PC-3 (cell line): ENCODE results near the gene TINAGL1. TPM values are rescaled to one million over a fixed set of nuclear protein-coding genes. Genes with fewer than 3 reads are reported as not detected.

Experiments used
- ATAC-seq: fragments of 200-7000 bp; cut with Tn5 transposase; 2 replicates; pipeline ENCODE4 v1.9.1; 2020; ENCODE audit warnings: mild to moderate bottlenecking, moderate library complexity
- BruUV-seq: library from RNA; stranded (reverse); fragments of 400-500 nt; replicated peaks from 2 replicates; lab custom pipeline; 2021; lab: Mats Ljungman, UMichigan
- CTCF ChIA-PET: fragments of 300-600 bp; sonication (Branson Sonifier 250); formaldehyde crosslinking; loops from one replicate; lab custom pipeline; 2022; ENCODE audit warnings: antibody characterized with exemption; lab: Charles Lee
- POLR2A ChIA-PET: fragments of 300-600 bp; sonication (Branson Sonifier 250); formaldehyde crosslinking; loops from one replicate; lab custom pipeline; 2022; ENCODE audit warnings: antibody characterized with exemption; ENCODE audit not compliant: unreplicated experiment; lab: Charles Lee
- DNase-seq: peaks from one replicate; pipeline ENCODE4 v3.0.0-alpha.2; 2015
- H2AFZ ChIP-seq: fragments of 300-600 bp; sonication (generic); 2 replicates; pipeline ENCODE4 v1.6.0; 2016; ENCODE audit warnings: antibody characterized with exemption, low read length
- H3F3A ChIP-seq: fragments of 300-600 bp; sonication (generic); one replicate; pipeline ENCODE4 v1.6.0; 2017; ENCODE audit warnings: antibody characterized with exemption, low read length, control low read depth, mild to moderate bottlenecking; ENCODE audit not compliant: unreplicated experiment
- H3K27ac ChIP-seq: fragments of 300-600 bp; sonication (generic); 2 replicates; pipeline ENCODE4 v1.5.1; 2016; ENCODE audit warnings: mild to moderate bottlenecking, low read length
- H3K27me3 ChIP-seq: fragments of 300-600 bp; sonication (generic); 2 replicates; pipeline ENCODE4 v1.6.1; 2016; ENCODE audit warnings: low read length, mixed read lengths
- H3K36me3 ChIP-seq: fragments of 300-600 bp; sonication (generic); 2 replicates; pipeline ENCODE4 v1.6.1; 2016; ENCODE audit warnings: low read depth, mixed run types, low read length, mixed read lengths
- H3K4me1 ChIP-seq: fragments of 300-600 bp; sonication (generic); 2 replicates; pipeline ENCODE4 v1.5.1; 2016; ENCODE audit warnings: low read length; ENCODE audit not compliant: insufficient read depth
- H3K4me2 ChIP-seq: fragments of 300-600 bp; sonication (generic); 2 replicates; pipeline ENCODE4 v1.6.0; 2016; ENCODE audit warnings: low read length
- H3K4me3 ChIP-seq: fragments of 300-600 bp; sonication (generic); 2 replicates; pipeline ENCODE4 v1.5.1; 2016; ENCODE audit warnings: mild to moderate bottlenecking, low read length, mixed read lengths
- H3K79me2 ChIP-seq: fragments of 300-600 bp; sonication (generic); 2 replicates; pipeline ENCODE4 v1.6.1; 2017; ENCODE audit warnings: low read length, mixed read lengths
- H3K9ac ChIP-seq: fragments of 300-600 bp; sonication (generic); 2 replicates; pipeline ENCODE4 v1.6.0; 2016; ENCODE audit warnings: mild to moderate bottlenecking, low read length
- H3K9me2 ChIP-seq: fragments of 300-600 bp; sonication (generic); replicated peaks from 2 replicates; pipeline ENCODE4 v1.6.1; 2016; ENCODE audit warnings: mixed run types, low read length, mixed read lengths
- H3K9me3 ChIP-seq: fragments of 300-600 bp; sonication (generic); 2 replicates; pipeline ENCODE4 v1.6.1; 2016; ENCODE audit warnings: low read length, mixed read lengths
- H4K20me1 ChIP-seq: fragments of 300-600 bp; sonication (generic); 2 replicates; pipeline ENCODE4 v1.6.1; 2016; ENCODE audit warnings: low read length, mixed read lengths
- EZH2 ChIP-seq: fragments of 300-600 bp; sonication (generic); IDR thresholded peaks from one replicate; pipeline ENCODE4 v1.6.1; 2017; ENCODE audit warnings: antibody characterized with exemption, mild to moderate bottlenecking, low read length; ENCODE audit not compliant: unreplicated experiment
- EZH2phosphoT487 ChIP-seq: fragments of 300-600 bp; sonication (generic); IDR thresholded peaks from 2 replicates; pipeline ENCODE4 v1.6.1; 2018; ENCODE audit warnings: mild to moderate bottlenecking, antibody characterized with exemption, low read length, borderline replicate concordance
- intact Hi-C: fragments of 100-400 bp; cut with micrococcal nuclease; formaldehyde crosslinking; loops from 2 replicates; pipeline ENCODE4 v1.9.0; 2023
- total RNA-seq: library from RNA; depleted of rRNA; stranded (reverse); fragments of >200 nt; gene quantifications from 2 replicates; pipeline ENCODE4 v1.2.3, GENCODE V29; 2014
- TF ChIP-seq, protein P1 (sequence below): fragments of 300-600 bp; sonication (generic); conservative IDR thresholded peaks from 2 replicates; pipeline ENCODE4 v1.5.1; 2017; ENCODE audit warnings: antibody characterized with exemption, low read depth, mild to moderate bottlenecking, low read length

TINAGL1 gene
- total RNA-seq, 1 experiment from 2014 or later: 176 TPM

DNA sequence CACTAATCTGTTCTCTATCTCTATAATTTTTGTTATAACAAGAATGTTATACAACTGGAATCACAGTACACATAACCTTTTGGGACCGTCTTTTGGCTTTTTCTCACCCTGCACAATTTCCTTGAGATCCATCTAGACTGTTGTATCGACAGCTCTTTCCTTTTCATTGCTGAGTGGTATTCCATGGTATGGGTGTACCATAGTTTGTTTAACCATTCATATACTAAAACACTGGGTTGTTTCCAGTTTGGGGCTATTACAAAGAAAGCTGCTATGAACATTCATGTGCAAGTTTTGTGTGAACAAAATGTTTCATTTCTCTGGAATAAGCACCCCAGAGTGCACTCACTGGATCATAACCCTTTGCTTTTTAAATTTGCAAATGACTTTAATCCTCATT, 25.8 kb downstream of the TINAGL1 start:
- no peak for ATAC-seq

DNA sequence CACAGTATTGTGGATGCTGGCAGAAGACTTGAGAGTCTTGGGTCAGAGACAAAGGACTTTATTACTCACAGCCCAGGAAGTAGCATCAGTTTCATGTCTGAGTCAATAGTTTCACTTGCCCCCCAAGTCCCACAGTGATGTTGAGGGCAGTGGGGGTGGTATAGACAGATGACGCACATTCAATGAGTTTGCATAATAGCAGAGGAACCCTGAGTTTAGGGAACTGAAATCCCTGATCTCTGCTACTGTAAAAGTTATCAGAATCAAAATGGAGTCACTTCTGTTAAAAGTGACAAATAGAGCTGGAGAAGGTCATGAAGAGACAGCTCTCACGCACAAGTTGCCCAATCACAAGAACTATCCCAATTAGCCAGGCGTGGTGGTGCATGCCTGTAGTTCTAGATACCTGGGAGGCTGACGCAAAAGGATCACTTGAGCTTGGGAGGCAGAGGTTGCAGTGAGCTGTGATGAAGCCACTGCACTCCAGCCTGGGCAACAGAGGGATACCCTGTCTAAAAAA, 29.7 kb downstream of the TINAGL1 start:
- ChIA-PET POLR2A (no interaction called here), CTCF (no interaction called here)
- Histone ChIP-seq H3K4me3 (no peak overlapping the region), H3K4me1 (no peaks in the 10 kb centered on the region), H3K79me2 (no peaks in the 10 kb centered on the region), H3F3A (no peaks in the 10 kb centered on the region), H3K27ac (no peak overlapping the region), H2AFZ (no peak overlapping the region), H4K20me1 (no peaks in the 10 kb centered on the region), H3K27me3 (no peaks in the 10 kb centered on the region), H3K9ac (no peak overlapping the region), H3K9me2 (no peaks in the 10 kb centered on the region), H3K4me2 (no peak overlapping the region), H3K36me3 (no peaks in the 10 kb centered on the region), H3K9me3 (no peaks in the 10 kb centered on the region)
- no TSS peak for BruUV-seq
- intact Hi-C loops: no loop called here
- DNase-seq (no peak), ATAC-seq (no peak)
- no peak for TF ChIP-seq EZH2
- TF ChIP-seq EZH2phosphoT487: no peak
- TF ChIP-seq, protein P1, sequence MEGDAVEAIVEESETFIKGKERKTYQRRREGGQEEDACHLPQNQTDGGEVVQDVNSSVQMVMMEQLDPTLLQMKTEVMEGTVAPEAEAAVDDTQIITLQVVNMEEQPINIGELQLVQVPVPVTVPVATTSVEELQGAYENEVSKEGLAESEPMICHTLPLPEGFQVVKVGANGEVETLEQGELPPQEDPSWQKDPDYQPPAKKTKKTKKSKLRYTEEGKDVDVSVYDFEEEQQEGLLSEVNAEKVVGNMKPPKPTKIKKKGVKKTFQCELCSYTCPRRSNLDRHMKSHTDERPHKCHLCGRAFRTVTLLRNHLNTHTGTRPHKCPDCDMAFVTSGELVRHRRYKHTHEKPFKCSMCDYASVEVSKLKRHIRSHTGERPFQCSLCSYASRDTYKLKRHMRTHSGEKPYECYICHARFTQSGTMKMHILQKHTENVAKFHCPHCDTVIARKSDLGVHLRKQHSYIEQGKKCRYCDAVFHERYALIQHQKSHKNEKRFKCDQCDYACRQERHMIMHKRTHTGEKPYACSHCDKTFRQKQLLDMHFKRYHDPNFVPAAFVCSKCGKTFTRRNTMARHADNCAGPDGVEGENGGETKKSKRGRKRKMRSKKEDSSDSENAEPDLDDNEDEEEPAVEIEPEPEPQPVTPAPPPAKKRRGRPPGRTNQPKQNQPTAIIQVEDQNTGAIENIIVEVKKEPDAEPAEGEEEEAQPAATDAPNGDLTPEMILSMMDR: no peak

More for the DNA sequence above, 25.8 kb downstream of the TINAGL1 start:
- Histone ChIP-seq H3K36me3 (no peaks in the 10 kb centered on the region), H3K9me3 (no peaks in the 10 kb centered on the region), H3K9ac (no peak overlapping the region), H3F3A (no peaks in the 10 kb centered on the region), H3K4me2 (no peak overlapping the region), H4K20me1 (no peaks in the 10 kb centered on the region), H3K4me3 (no peak overlapping the region), H3K27me3 (no peaks in the 10 kb centered on the region), H3K79me2 (no peaks in the 10 kb centered on the region), H3K9me2 (no peaks in the 10 kb centered on the region), H3K4me1 (no peaks in the 10 kb centered on the region), H2AFZ (no peak overlapping the region), H3K27ac (no peak overlapping the region)
- ChIA-PET CTCF (no interaction called here), POLR2A (no interaction called here)
- no peak for DNase-seq
- no TSS peak for BruUV-seq
- intact Hi-C loops: no loop called here
- TF ChIP-seq EZH2 (no peak), EZH2phosphoT487 (no peak)
- TF ChIP-seq, protein P1: no peak

DNA sequence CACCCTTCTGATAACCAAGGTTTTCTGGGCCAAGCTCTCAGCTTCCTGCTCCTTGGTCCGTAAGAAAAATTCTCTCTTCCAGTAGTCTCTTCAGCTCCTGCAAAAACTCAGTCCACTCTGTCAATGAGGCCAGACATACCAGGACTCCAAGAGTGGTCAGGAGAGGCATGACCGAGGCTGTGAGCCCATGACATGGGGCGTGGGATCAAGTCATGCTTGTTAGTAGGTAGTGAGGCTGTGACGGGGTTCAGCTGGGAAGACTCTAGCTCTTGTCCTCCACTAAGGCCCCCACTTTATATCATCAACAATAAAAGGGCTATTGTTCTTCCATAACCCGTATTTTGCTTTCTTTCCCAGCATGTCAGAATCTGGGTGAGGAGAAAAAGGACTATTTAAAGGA, 31.0 kb downstream of the TINAGL1 start:
- H3F3A ChIP-seq: no peaks in the 10 kb centered on the region
- ATAC-seq (no peak), DNase-seq (no peak)
- no peaks in the 10 kb centered on the region for H3K4me1 ChIP-seq
- POLR2A ChIA-PET: no interaction called here
- no TSS peak for BruUV-seq
- no peaks in the 10 kb centered on the region for H3K79me2 ChIP-seq
- no peak for TF ChIP-seq EZH2phosphoT487
- no peak for TF ChIP-seq EZH2
- TF ChIP-seq, protein P1: no peak
- intact Hi-C loops: no loop called here
- no peaks in the 10 kb centered on the region for H3K9me2 ChIP-seq
- no peaks in the 10 kb centered on the region for H3K9me3 ChIP-seq
- H3K4me2 ChIP-seq: no peak overlapping the region
- H3K36me3 ChIP-seq: no peaks in the 10 kb centered on the region
- no peak overlapping the region for H2AFZ ChIP-seq
- H3K4me3 ChIP-seq: no peak overlapping the region
- no peak overlapping the region for H3K27ac ChIP-seq
- H3K9ac ChIP-seq: no peak overlapping the region
- CTCF ChIA-PET: interaction anchor here (0.7 kb wide), 1 partner anchor 9 kb away, joined by 10 read pairs; no protein-coding TSS in a partner anchor
- no peaks in the 10 kb centered on the region for H3K27me3 ChIP-seq
- no peaks in the 10 kb centered on the region for H4K20me1 ChIP-seq
